IMR-90 (cell line): ENCODE measurements around the gene FN1. TPM values are rescaled to one million over a fixed set of nuclear protein-coding genes. Genes with fewer than 3 reads are reported as not detected.

Source experiments
- BHLHE40 ChIP-seq: fragments of 150-350 bp; IDR thresholded peaks from 2 replicates; pipeline ENCODE4 v1.6.1; 2016; ENCODE audit warnings: mild to moderate bottlenecking, low read depth, low read length
- NFE2L2 ChIP-seq: fragments of 150-350 bp; IDR thresholded peaks from 2 replicates; pipeline ENCODE4 v1.6.1; 2016; ENCODE audit warnings: low read depth, mild to moderate bottlenecking, low read length
- POLR2A ChIP-seq: IDR thresholded peaks from 2 replicates; pipeline ENCODE4 v1.6.1; 2012; ENCODE audit warnings: mild to moderate bottlenecking, low read depth, low read length
- polyA plus RNA-seq, 3 experiments: library from polyadenylated mRNA; depleted of rRNA; stranded (reverse); fragments of >200 nt; gene quantifications; 2 replicates each; pipeline ENCODE4 v1.2.3, GENCODE V29; 2012; ENCODE audit warnings: low replicate concordance in 1 of 3
- total RNA-seq: library from RNA; depleted of rRNA; stranded (reverse); fragments of >200 nt; gene quantifications from 2 replicates; pipeline ENCODE4 v1.2.3, GENCODE V29; 2012
- TF ChIP-seq, protein P1 (sequence below): conservative IDR thresholded peaks from 2 replicates; pipeline ENCODE4 v1.5.1; 2012; ENCODE audit warnings: mild to moderate bottlenecking, low read depth, low read length, improper control_type of control experiment
- TF ChIP-seq, protein P2 (sequence below): fragments of 150-350 bp; IDR thresholded peaks from 2 replicates; pipeline ENCODE4 v1.6.1; 2017; ENCODE audit warnings: mild to moderate bottlenecking, antibody characterized with exemption, low read length, low read depth

FN1 gene
- total and polyA plus RNA-seq, 2 of the 4 experiments (the other 2 are of a cell fraction) = 8,243 to 13,004 TPM

GRCh38 chr2:215404348-215405012 is 31.4 kb downstream of the FN1 start (continued):
- TF ChIP-seq, protein P1, sequence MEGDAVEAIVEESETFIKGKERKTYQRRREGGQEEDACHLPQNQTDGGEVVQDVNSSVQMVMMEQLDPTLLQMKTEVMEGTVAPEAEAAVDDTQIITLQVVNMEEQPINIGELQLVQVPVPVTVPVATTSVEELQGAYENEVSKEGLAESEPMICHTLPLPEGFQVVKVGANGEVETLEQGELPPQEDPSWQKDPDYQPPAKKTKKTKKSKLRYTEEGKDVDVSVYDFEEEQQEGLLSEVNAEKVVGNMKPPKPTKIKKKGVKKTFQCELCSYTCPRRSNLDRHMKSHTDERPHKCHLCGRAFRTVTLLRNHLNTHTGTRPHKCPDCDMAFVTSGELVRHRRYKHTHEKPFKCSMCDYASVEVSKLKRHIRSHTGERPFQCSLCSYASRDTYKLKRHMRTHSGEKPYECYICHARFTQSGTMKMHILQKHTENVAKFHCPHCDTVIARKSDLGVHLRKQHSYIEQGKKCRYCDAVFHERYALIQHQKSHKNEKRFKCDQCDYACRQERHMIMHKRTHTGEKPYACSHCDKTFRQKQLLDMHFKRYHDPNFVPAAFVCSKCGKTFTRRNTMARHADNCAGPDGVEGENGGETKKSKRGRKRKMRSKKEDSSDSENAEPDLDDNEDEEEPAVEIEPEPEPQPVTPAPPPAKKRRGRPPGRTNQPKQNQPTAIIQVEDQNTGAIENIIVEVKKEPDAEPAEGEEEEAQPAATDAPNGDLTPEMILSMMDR = no peak
- TF ChIP-seq POLR2A = no peak
- TF ChIP-seq NFE2L2 = no peak
- TF ChIP-seq BHLHE40 = no peak
- TF ChIP-seq, protein P2, sequence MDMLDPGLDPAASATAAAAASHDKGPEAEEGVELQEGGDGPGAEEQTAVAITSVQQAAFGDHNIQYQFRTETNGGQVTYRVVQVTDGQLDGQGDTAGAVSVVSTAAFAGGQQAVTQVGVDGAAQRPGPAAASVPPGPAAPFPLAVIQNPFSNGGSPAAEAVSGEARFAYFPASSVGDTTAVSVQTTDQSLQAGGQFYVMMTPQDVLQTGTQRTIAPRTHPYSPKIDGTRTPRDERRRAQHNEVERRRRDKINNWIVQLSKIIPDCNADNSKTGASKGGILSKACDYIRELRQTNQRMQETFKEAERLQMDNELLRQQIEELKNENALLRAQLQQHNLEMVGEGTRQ = no peak
